ENCODE measurements around the gene NTRK3. TPM values are rescaled to one million over a fixed set of nuclear protein-coding genes. Genes with fewer than 3 reads are reported as not detected.

The NTRK3 gene
- total and polyA plus RNA-seq, 4 donors, result 0.21 to 2.9 (median 0.32) TPM

GRCh38 chr15:88300089-88300488 lies 43.5 kb upstream of the NTRK3 start (continued):
- TF ChIP-seq, protein P1, sequence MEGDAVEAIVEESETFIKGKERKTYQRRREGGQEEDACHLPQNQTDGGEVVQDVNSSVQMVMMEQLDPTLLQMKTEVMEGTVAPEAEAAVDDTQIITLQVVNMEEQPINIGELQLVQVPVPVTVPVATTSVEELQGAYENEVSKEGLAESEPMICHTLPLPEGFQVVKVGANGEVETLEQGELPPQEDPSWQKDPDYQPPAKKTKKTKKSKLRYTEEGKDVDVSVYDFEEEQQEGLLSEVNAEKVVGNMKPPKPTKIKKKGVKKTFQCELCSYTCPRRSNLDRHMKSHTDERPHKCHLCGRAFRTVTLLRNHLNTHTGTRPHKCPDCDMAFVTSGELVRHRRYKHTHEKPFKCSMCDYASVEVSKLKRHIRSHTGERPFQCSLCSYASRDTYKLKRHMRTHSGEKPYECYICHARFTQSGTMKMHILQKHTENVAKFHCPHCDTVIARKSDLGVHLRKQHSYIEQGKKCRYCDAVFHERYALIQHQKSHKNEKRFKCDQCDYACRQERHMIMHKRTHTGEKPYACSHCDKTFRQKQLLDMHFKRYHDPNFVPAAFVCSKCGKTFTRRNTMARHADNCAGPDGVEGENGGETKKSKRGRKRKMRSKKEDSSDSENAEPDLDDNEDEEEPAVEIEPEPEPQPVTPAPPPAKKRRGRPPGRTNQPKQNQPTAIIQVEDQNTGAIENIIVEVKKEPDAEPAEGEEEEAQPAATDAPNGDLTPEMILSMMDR (IDR thresholded peaks at IDR 0.05; ENCODE audit: low read depth, low read length, missing input control), result no peak
- no peak for TF ChIP-seq TAF1 (conservative IDR thresholded peaks at IDR 0.05)
- no peak for TF ChIP-seq NR2F2 (IDR thresholded peaks at IDR 0.05)
- TF ChIP-seq, protein P2, sequence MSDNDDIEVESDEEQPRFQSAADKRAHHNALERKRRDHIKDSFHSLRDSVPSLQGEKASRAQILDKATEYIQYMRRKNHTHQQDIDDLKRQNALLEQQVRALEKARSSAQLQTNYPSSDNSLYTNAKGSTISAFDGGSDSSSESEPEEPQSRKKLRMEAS (IDR thresholded peaks at IDR 0.05), result no peak

- WGBS, result 43% methylated on average over 4 of the region's 4 CpGs
- Histone ChIP-seq H3K27ac (ENCODE audit: low read depth in 1 of 2, low read length in 2 of 2) (no peak overlapping the region), H3K27me3 (ENCODE audit: control insufficient read depth in 4 of 4, insufficient read depth in 4 of 4, low read length in 3 of 4) (peaks cover 0 to 20% (median 1%) of the 10 kb centered on the region in 4 donors)
Measured at GRCh38 chr15:88299497-88299896, 43.0 kb upstream of the NTRK3 start.

DNA sequence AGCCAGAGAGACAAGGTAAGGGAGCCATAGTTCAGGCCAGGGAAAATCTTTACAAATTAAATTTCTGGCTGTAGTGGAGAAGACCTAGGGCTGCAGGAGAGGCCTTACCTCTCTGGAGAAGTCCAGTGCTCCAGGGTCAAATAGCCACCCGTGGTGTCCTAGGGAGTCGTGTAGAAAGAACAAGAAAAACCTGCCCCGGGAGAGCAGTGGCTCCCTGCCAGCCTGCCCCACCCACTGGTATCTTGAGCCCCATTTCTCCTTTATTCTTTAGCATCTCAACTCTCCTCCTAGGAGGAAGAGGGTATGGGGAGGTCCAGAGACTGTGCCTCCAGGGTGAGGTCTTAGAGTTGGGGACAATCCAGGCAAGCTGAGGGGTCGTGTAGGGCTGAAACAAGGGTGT lies 32.1 kb upstream of the NTRK3 start:
- no peaks in the 10 kb centered on the region for H3K4me1 ChIP-seq (ENCODE audit: control insufficient read depth in 4 of 4, insufficient read depth in 4 of 4, low read length in 3 of 4)
- peaks cover 0 to 15% (median under 1%) of the 10 kb centered on the region in 4 donors for H3K27me3 ChIP-seq (ENCODE audit: control insufficient read depth in 4 of 4, insufficient read depth in 4 of 4, low read length in 3 of 4)
- H3K36me3 ChIP-seq (ENCODE audit: control insufficient read depth in 4 of 4, insufficient read depth in 3 of 4, low read depth in 1 of 4, low read length in 3 of 4), result no peaks in the 10 kb centered on the region
- no peaks in the 10 kb centered on the region for H3K9me3 ChIP-seq (ENCODE audit: control insufficient read depth in 4 of 4, low read length in 3 of 4)
- no peak for DNase-seq (ENCODE audit: low spot score)
- H3K9ac ChIP-seq (ENCODE audit: low read depth in 1 of 2, low read length in 2 of 2), result no peak overlapping the region
- H3K27ac ChIP-seq (ENCODE audit: low read depth in 1 of 2, low read length in 2 of 2), result no peak overlapping the region
- H3K4me3 ChIP-seq (ENCODE audit: low read depth in 1 of 3, low read length in 3 of 3), result no peak overlapping the region
- 63% methylated on average over 4 of the region's 4 CpGs for WGBS
- TF ChIP-seq RAD21 (IDR thresholded peaks at IDR 0.05), result no peak
- no peak for TF ChIP-seq NR2F2 (IDR thresholded peaks at IDR 0.05)
- no peak for TF ChIP-seq HNF4G (IDR thresholded peaks at IDR 0.05)
- TF ChIP-seq HNF4A (conservative IDR thresholded peaks at IDR 0.05), result no peak
- no peak for TF ChIP-seq GABPA (IDR thresholded peaks at IDR 0.05 in 1 of 2, conservative IDR thresholded peaks at IDR 0.05 in 1 of 2)
- TF ChIP-seq, protein P3, sequence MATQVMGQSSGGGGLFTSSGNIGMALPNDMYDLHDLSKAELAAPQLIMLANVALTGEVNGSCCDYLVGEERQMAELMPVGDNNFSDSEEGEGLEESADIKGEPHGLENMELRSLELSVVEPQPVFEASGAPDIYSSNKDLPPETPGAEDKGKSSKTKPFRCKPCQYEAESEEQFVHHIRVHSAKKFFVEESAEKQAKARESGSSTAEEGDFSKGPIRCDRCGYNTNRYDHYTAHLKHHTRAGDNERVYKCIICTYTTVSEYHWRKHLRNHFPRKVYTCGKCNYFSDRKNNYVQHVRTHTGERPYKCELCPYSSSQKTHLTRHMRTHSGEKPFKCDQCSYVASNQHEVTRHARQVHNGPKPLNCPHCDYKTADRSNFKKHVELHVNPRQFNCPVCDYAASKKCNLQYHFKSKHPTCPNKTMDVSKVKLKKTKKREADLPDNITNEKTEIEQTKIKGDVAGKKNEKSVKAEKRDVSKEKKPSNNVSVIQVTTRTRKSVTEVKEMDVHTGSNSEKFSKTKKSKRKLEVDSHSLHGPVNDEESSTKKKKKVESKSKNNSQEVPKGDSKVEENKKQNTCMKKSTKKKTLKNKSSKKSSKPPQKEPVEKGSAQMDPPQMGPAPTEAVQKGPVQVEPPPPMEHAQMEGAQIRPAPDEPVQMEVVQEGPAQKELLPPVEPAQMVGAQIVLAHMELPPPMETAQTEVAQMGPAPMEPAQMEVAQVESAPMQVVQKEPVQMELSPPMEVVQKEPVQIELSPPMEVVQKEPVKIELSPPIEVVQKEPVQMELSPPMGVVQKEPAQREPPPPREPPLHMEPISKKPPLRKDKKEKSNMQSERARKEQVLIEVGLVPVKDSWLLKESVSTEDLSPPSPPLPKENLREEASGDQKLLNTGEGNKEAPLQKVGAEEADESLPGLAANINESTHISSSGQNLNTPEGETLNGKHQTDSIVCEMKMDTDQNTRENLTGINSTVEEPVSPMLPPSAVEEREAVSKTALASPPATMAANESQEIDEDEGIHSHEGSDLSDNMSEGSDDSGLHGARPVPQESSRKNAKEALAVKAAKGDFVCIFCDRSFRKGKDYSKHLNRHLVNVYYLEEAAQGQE (IDR thresholded peaks at IDR 0.05), result no peak
- TF ChIP-seq, protein P4, sequence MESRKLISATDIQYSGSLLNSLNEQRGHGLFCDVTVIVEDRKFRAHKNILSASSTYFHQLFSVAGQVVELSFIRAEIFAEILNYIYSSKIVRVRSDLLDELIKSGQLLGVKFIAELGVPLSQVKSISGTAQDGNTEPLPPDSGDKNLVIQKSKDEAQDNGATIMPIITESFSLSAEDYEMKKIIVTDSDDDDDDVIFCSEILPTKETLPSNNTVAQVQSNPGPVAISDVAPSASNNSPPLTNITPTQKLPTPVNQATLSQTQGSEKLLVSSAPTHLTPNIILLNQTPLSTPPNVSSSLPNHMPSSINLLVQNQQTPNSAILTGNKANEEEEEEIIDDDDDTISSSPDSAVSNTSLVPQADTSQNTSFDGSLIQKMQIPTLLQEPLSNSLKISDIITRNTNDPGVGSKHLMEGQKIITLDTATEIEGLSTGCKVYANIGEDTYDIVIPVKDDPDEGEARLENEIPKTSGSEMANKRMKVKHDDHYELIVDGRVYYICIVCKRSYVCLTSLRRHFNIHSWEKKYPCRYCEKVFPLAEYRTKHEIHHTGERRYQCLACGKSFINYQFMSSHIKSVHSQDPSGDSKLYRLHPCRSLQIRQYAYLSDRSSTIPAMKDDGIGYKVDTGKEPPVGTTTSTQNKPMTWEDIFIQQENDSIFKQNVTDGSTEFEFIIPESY (IDR thresholded peaks at IDR 0.05), result no peak

More at GRCh38 chr15:88299497-88299896, 43.0 kb upstream of the NTRK3 start:
- H3K4me3 ChIP-seq (ENCODE audit: low read depth in 1 of 3, low read length in 3 of 3), result no peak overlapping the region
- H3K36me3 ChIP-seq (ENCODE audit: control insufficient read depth in 4 of 4, insufficient read depth in 3 of 4, low read depth in 1 of 4, low read length in 3 of 4), result no peaks in the 10 kb centered on the region
- H3K9ac ChIP-seq (ENCODE audit: low read depth in 1 of 2, low read length in 2 of 2), result no peak overlapping the region
- DNase-seq (ENCODE audit: low spot score), result no peak
- no peaks in the 10 kb centered on the region for H3K4me1 ChIP-seq (ENCODE audit: control insufficient read depth in 4 of 4, insufficient read depth in 4 of 4, low read length in 3 of 4)
- H3K9me3 ChIP-seq (ENCODE audit: control insufficient read depth in 4 of 4, low read length in 3 of 4), result no peaks in the 10 kb centered on the region
- TF ChIP-seq HNF4G (IDR thresholded peaks at IDR 0.05) (no peak), FOXA2 (IDR thresholded peaks at IDR 0.05) (no peak), EGR1 (IDR thresholded peaks at IDR 0.05; ENCODE audit: low read depth in 2 of 2) (no peak), YY1 (IDR thresholded peaks at IDR 0.05) (no peak), HNF4A (conservative IDR thresholded peaks at IDR 0.05) (no peak)
- TF ChIP-seq, protein P1 (IDR thresholded peaks at IDR 0.05; ENCODE audit: low read depth, low read length, missing input control), result no peak
- TF ChIP-seq, protein P3 (IDR thresholded peaks at IDR 0.05), result no peak
